Activated CD8-positive, alpha-beta T cell treated with anti-CD3 and anti-CD28 coated beads, Interleukin-2, amount 10 ng/mL, durations not matched to agents 7 days and 5 days (primary cell): ENCODE data around the gene SF3B6. TPM values are rescaled to one million over a fixed set of nuclear protein-coding genes. Genes with fewer than 3 reads are reported as not detected.

ENCODE experiments used
- ATAC-seq: fragments of 150-1000 bp; cut with Tn5 transposase; one replicate; pipeline ENCODE4 v1.10.0; 2021; ENCODE audit warnings: moderate library complexity
- CTCF ChIA-PET: fragments of 350-600 bp; sonication (Branson Sonifier 250); formaldehyde crosslinking; loops from one replicate; lab custom pipeline; 2021; ENCODE audit warnings: antibody characterized with exemption; lab: Charles Lee
- POLR2A ChIA-PET: fragments of 350-600 bp; sonication (Branson Sonifier 250); formaldehyde crosslinking; loops from one replicate; lab custom pipeline; 2021; ENCODE audit warnings: antibody characterized with exemption; lab: Charles Lee
- DNase-seq: peaks from one replicate; pipeline ENCODE4 v3.0.0-alpha.2; 2020
- H3K27ac Mint-ChIP-seq: one replicate; pipeline ENCODE4 v1.8.0; 2021; ENCODE audit warnings: mild to moderate bottlenecking, mixed read lengths
- H3K27me3 Mint-ChIP-seq: one replicate; pipeline ENCODE4 v1.8.0; 2021; ENCODE audit warnings: low read depth, mixed read lengths
- H3K36me3 Mint-ChIP-seq: one replicate; pipeline ENCODE4 v1.8.0; 2021; ENCODE audit warnings: low read depth, mixed read lengths
- H3K4me1 Mint-ChIP-seq: one replicate; pipeline ENCODE4 v1.8.0; 2021; ENCODE audit warnings: low read depth, mixed read lengths
- H3K4me3 Mint-ChIP-seq: one replicate; pipeline ENCODE4 v1.8.0; 2021; ENCODE audit warnings: mild to moderate bottlenecking, mixed read lengths
- H3K9me3 Mint-ChIP-seq: one replicate; pipeline ENCODE4 v1.8.0; 2022; ENCODE audit warnings: mixed read lengths; ENCODE audit not compliant: insufficient read depth
- total RNA-seq, 2 experiments: library from RNA; stranded (reverse); gene quantifications; one replicate each; pipeline ENCODE4 v1.2.3, GENCODE V29; 2021

SF3B6 gene, protein sequence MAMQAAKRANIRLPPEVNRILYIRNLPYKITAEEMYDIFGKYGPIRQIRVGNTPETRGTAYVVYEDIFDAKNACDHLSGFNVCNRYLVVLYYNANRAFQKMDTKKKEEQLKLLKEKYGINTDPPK
- 10 to 100 TPM; 94.6 to 96.2 TPM for total RNA-seq

GRCh38 chr2:24075915-24076848 is at the start of gene SF3B6:
TSS of gene SF3B6 (minus strand) at chr2:24076326. CDS start at chr2:24076229, 97 bp downstream.
- H3K27me3 Mint-ChIP-seq = no peaks in the 10 kb centered on the region
- peak within 1 kb of the TSS; percentile 98 for H3K27ac Mint-ChIP-seq
- ChIA-PET POLR2A (interaction anchor here (1.0 to 4.0 kb wide), 5 partner anchors 9 to 150 kb away, joined by 3 to 37 read pairs (median 4); partner anchors contain the start of genes ATAD2B, TP53I3, UBXN2A and WDCP), CTCF (interaction anchor here (0.6 to 2.3 kb wide), 9 partner anchors 9 to 251 kb away, joined by 3 to 23 read pairs (median 5); partner anchors contain the start of genes ATAD2B, TP53I3, UBXN2A and WDCP)
- DNase-seq (peak; percentile 100), ATAC-seq (peak; percentile 93)
- peak within 1 kb of the TSS; percentile 98 for H3K4me3 Mint-ChIP-seq
- no peaks in the 10 kb centered on the region for H3K9me3 Mint-ChIP-seq
- H3K36me3 Mint-ChIP-seq = peaks cover 11% of the 10 kb centered on the region
- peaks cover 40% of the 10 kb centered on the region for H3K4me1 Mint-ChIP-seq

DNA sequence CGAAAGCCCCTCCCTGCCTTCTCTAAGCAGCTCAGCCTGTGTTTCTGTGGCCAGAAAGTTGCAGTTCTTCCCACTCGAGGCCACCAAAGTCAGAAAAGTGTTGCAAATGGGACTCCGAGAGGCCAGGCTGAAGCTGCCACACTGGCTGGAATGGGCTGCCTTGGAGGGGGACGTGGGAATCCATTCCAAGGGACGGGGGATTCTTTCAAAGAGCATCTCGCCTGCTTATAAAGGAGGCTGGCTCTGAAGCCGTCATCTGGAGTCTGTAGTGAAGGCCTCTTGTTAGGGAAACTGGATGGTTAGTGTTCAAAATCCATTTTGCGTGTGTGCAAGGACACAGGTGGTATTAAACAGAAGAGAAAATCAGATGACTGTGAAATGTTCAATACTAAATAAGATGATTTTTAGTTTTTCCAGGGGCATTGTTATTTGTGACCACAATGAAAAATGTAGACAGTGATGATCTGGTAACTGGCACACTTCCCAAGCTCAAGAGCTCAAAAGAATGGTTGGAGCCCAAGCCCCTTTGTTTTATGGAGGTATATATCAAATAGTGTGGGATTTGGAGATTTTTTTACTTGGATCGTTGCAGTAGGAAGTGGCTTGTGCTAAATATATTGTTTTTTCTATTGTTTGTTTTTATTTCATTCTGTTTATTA is 47.9 kb upstream of the SF3B6 start:
- CTCF ChIA-PET = interaction anchor here (4.0 to 4.7 kb wide), 2 partner anchors 40 to 300 kb away, joined by 15 to 31 read pairs; partner anchors contain the start of gene TP53I3
- POLR2A ChIA-PET = interaction anchor here (0.6 to 1.2 kb wide), 2 partner anchors 40 to 94 kb away, joined by 3 to 5 read pairs; partner anchors contain the start of gene TP53I3
- no peak for ATAC-seq

DNA sequence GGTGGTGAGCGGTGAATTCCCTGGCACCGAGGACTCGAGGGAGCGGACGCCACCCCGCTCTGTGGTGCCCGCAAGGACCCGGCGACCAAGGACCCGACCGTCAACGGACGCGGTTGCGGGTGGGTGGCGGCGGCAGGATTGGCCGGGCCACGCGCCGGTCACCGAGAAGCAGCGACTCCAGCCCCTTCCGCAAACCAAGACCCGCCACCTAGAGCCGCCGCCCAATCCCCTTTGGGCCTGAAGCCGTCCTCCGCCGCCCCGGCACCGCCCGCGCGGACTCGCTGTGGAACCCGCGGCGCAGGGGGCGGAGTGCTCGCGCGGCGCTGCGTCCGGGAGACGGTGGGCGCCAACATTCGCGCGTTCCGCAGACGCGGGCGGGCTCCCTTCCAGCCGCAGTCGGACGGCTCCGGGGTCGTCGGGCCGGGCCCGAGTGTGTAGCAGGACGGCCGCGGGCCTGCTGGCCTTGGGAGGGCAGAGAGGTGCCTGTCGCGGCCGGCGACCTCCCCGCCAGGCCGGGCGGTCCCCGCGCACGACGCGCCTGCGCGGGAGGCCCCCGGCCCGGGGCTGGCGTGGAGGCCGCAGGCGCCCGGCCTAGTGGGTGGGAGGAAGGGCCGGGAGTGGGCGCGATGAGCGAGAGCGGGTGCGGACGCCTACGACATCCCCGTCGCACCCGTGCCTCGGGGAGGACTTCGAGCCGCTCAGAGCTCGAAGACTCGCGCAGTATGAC is 47.2 kb upstream of the SF3B6 start, which contains the start of the genes FAM228B and PFN4:
Gene FAM228B (plus strand): TSS at position 275 of the 727 bp plus-strand sequence. CDS start 893 bp downstream, outside the sequence.
Gene PFN4 (minus strand): TSS at position 140 of the 727 bp plus-strand sequence. CDS start 799 bp downstream, outside the sequence.
- ChIA-PET POLR2A (interaction anchor here (0.6 to 1.2 kb wide), 2 partner anchors 39 to 93 kb away, joined by 3 to 5 read pairs; partner anchors contain the start of gene TP53I3), CTCF (interaction anchor here (4.0 to 4.7 kb wide), 2 partner anchors 39 to 299 kb away, joined by 15 to 31 read pairs; partner anchors contain the start of gene TP53I3)
- Mint-ChIP-seq H3K36me3 (peaks cover 4% of the 10 kb centered on the region), H3K27ac (peak within 1 kb of the TSS; percentile 66), H3K4me3 (peak within 1 kb of the TSS; percentile 79), H3K4me1 (peaks cover 14% of the 10 kb centered on the region), H3K9me3 (no peaks in the 10 kb centered on the region), H3K27me3 (no peaks in the 10 kb centered on the region)
- peak; percentile 94 for ATAC-seq
- DNase-seq = peak; percentile 78

More for the DNA sequence above, 47.9 kb upstream of the SF3B6 start:
- Mint-ChIP-seq H3K27ac (peak overlapping the region; percentile 66), H3K4me3 (peak overlapping the region; percentile 68), H3K36me3 (peaks cover 4% of the 10 kb centered on the region), H3K4me1 (peaks cover 16% of the 10 kb centered on the region), H3K9me3 (no peaks in the 10 kb centered on the region), H3K27me3 (no peaks in the 10 kb centered on the region)
- no peak for DNase-seq

DNA sequence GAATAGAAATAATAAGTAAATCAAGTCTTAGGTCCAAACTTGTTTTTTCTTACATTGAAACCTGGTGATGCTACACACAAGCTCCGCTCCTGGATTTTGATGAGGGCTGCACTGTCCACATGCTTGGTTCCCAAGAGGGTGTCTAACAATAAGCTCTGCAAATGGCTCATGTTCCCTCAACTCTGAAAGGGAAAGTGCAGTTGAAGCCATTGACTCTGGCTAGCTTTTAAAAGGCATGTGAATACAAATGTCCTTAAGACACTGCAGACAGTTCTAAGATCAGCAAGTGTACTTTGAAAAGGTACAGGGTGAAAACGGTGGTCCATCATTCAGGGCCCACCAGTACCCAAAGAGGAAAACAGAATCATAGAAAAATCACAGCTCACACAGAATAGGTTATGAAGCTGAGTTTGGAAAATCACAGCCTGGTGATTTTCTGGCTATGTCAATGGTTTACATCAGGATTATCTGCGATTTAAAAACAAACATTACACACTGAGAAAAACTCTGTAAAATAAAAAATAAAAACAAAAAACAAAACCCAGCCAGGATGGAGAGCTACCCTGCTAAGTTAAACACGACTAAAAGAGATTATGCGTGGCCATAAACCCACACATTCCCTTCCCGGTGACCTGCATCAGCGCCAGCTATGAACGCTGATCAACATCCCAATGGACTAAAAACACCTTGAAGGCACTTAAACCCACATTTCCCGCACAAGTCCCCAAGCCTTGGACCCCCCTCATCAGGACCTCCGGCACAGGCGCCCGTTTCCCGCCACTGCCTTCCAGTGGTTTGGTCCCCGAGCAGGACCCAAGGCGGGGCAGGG is 46.5 kb upstream of the SF3B6 start:
- POLR2A ChIA-PET = interaction anchor here (0.7 to 1.4 kb wide), 3 partner anchors 12 to 40 kb away, joined by 3 to 8 read pairs (median 5); partner anchors contain the start of gene TP53I3
- Mint-ChIP-seq H3K27me3 (no peaks in the 10 kb centered on the region), H3K27ac (peak overlapping the region; percentile 58)

GRCh38 chr2:24121469-24121868 is 45.3 kb upstream of the SF3B6 start:
- POLR2A ChIA-PET = interaction anchor here (1.4 kb wide), 1 partner anchor 37 kb away, joined by 5 read pairs; the partner anchor contains the start of gene TP53I3
- CTCF ChIA-PET = interaction anchor here (4.0 to 4.7 kb wide), 2 partner anchors 37 to 298 kb away, joined by 15 to 31 read pairs; partner anchors contain the start of gene TP53I3

More for the DNA sequence above, 46.5 kb upstream of the SF3B6 start:
- peaks cover 14% of the 10 kb centered on the region for H3K4me1 Mint-ChIP-seq
- DNase-seq (no peak), ATAC-seq (no peak)
- H3K36me3 Mint-ChIP-seq = peaks cover 4% of the 10 kb centered on the region
- CTCF ChIA-PET = interaction anchor here (1.2 to 4.7 kb wide), 3 partner anchors 16 to 299 kb away, joined by 4 to 31 read pairs (median 15); partner anchors contain the start of gene TP53I3
- H3K9me3 Mint-ChIP-seq = no peaks in the 10 kb centered on the region
- peak overlapping the region; percentile 79 for H3K4me3 Mint-ChIP-seq

GRCh38 chr2:24121066-24121465 is 44.9 kb upstream of the SF3B6 start:
- H3K27ac Mint-ChIP-seq = no peak overlapping the region
- H3K4me1 Mint-ChIP-seq = peaks cover 12% of the 10 kb centered on the region
- ChIA-PET POLR2A (no interaction called here), CTCF (interaction anchor here (4.7 kb wide), 1 partner anchor 37 kb away, joined by 31 read pairs; the partner anchor contains the start of gene TP53I3)
- DNase-seq (no peak), ATAC-seq (no peak)
- no peaks in the 10 kb centered on the region for H3K9me3 Mint-ChIP-seq
- no peaks in the 10 kb centered on the region for H3K36me3 Mint-ChIP-seq
- H3K27me3 Mint-ChIP-seq = no peaks in the 10 kb centered on the region
- no peak overlapping the region for H3K4me3 Mint-ChIP-seq

More at GRCh38 chr2:24121469-24121868, 45.3 kb upstream of the SF3B6 start:
- DNase-seq (no peak), ATAC-seq (no peak)
- H3K9me3 Mint-ChIP-seq = no peaks in the 10 kb centered on the region
- peaks cover 12% of the 10 kb centered on the region for H3K4me1 Mint-ChIP-seq
- no peaks in the 10 kb centered on the region for H3K36me3 Mint-ChIP-seq
- H3K27ac Mint-ChIP-seq = no peak overlapping the region
- H3K27me3 Mint-ChIP-seq = no peaks in the 10 kb centered on the region
- H3K4me3 Mint-ChIP-seq = no peak overlapping the region

GRCh38 chr2:24117902-24118301 is 41.8 kb upstream of the SF3B6 start:
- H3K27ac Mint-ChIP-seq = no peak overlapping the region
- DNase-seq (no peak), ATAC-seq (no peak)
- ChIA-PET POLR2A (no interaction called here), CTCF (interaction anchor here (0.8 kb wide), 1 partner anchor 34 kb away, joined by 4 read pairs; no protein-coding TSS in a partner anchor)
- H3K4me3 Mint-ChIP-seq = no peak overlapping the region
- H3K9me3 Mint-ChIP-seq = no peaks in the 10 kb centered on the region
- H3K4me1 Mint-ChIP-seq = peaks cover 3% of the 10 kb centered on the region
- no peaks in the 10 kb centered on the region for H3K36me3 Mint-ChIP-seq
- no peaks in the 10 kb centered on the region for H3K27me3 Mint-ChIP-seq

GRCh38 chr2:24115057-24115456 is 38.9 kb upstream of the SF3B6 start:
- Mint-ChIP-seq H3K27ac (no peak overlapping the region), H3K4me1 (no peaks in the 10 kb centered on the region), H3K36me3 (no peaks in the 10 kb centered on the region), H3K4me3 (no peak overlapping the region), H3K27me3 (no peaks in the 10 kb centered on the region), H3K9me3 (no peaks in the 10 kb centered on the region)
- DNase-seq = no peak
- POLR2A ChIA-PET = no interaction called here
- CTCF ChIA-PET = no interaction called here
- ATAC-seq = no peak

- Mint-ChIP-seq H3K36me3 (peaks cover 2% of the 10 kb centered on the region), H3K4me1 (no peaks in the 10 kb centered on the region), H3K4me3 (no peak overlapping the region), H3K27ac (no peak overlapping the region), H3K27me3 (peaks cover 6% of the 10 kb centered on the region), H3K9me3 (peaks cover 13% of the 10 kb centered on the region)
- no peak for DNase-seq
- no peak for ATAC-seq
- CTCF ChIA-PET = interaction anchor here (0.9 kb wide), 1 partner anchor 27 kb away, joined by 4 read pairs; the partner anchor contains the start of gene TP53I3
- POLR2A ChIA-PET = no interaction called here
These were observed 35.3 kb upstream of the SF3B6 start for GRCh38 chr2:24111407-24111901.
